Tibial artery (tissue), 4 donors: ENCODE data around the gene CRTC1.

Experiments
- DNase-seq, 2 donors: peaks; one replicate each; pipeline ENCODE4 v3.0.0-alpha.2; 2019
- H3K27ac ChIP-seq, 2 donors: fragments of 200-600 bp; sonication (generic) in 1 of 2; 1 replicate in 1 of 2; 2 replicates in 1 of 2; pipeline ENCODE4 v1.5.1; 2018 to 2019; ENCODE audit warnings: mild to moderate bottlenecking in 1 of 2
- H3K27me3 ChIP-seq, 2 donors: fragments of 200-600 bp; sonication (generic) in 1 of 2; one replicate each; pipeline versions ENCODE4 v1.5.1 to v1.6.0; 2016 to 2019
- H3K36me3 ChIP-seq, 3 donors: fragments of 200-600 bp; sonication (generic) in 2 of 3; one replicate each; pipeline ENCODE4 v1.5.1; 2016 to 2019; ENCODE audit warnings: mild to moderate bottlenecking in 2 of 3
- H3K4me1 ChIP-seq, 4 donors: fragments of 200-600 bp; sonication (generic) in 2 of 4; 1 replicate in 3 of 4; 2 replicates in 1 of 4; pipeline ENCODE4 v1.5.1; 2016 to 2019
- H3K4me3 ChIP-seq, 2 donors: fragments of 200-600 bp; sonication (generic) in 1 of 2; 1 replicate in 1 of 2; 2 replicates in 1 of 2; pipeline ENCODE4 v1.5.1; 2018 to 2019; ENCODE audit warnings: mild to moderate bottlenecking in 2 of 2
- H3K9me3 ChIP-seq, 3 donors: fragments of 200-600 bp; sonication (generic) in 1 of 3; one replicate each; pipeline ENCODE4 v1.5.1; 2016 to 2019
- CTCF ChIP-seq, 2 experiments: fragments of 200-600 bp in 1 of 2; fragments of 450-650 bp in 1 of 2; IDR thresholded peaks; one replicate each; pipeline ENCODE4 v1.5.1; 2017 to 2019; ENCODE audit warnings: antibody characterized with exemption in 2 of 2, mild to moderate bottlenecking in 1 of 2, moderate library complexity in 1 of 2
- intact Hi-C: fragments of 100-400 bp; cut with DNase I; formaldehyde crosslinking; loops from one replicate; pipeline ENCODE4 v1.15.0; 2023; ENCODE audit warnings: low total_unique reads

CRTC1 gene

DNA sequence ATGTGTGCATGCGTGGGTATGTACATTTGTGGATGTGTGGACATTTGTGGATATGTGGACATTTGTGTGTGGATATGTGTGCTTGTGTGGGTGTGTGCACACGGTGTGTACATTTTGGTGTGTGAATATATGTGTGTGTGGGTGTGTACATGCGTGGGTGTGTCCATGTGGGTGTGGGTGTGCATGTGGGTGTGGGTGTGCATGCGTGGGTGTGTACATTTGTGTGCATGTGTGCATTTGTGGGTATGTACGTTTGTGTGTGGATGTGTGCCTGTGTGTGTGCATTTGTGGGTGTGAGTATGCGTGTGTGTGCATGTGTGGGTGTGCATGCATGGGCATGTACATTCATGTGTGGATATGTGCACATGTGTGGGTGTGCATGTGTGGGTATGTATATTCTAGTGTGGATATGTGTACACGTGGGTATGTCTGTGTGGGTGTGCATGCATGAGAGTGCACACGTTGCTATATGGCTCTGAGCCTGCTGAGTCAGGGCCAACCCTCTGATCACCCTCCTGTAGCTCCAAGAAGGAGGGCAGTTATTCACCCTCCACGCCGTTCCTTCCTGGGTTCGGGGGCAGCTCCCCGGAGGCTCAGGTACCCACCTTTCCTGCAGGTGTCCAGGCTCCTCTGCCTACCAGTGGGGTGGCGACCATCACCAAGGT lies 87.3 kb downstream of the CRTC1 start:
- peaks cover 0 to 6% (median 0%) of the 10 kb centered on the region in 4 donors for H3K4me1 ChIP-seq
- H3K27me3 ChIP-seq: no peaks in the 10 kb centered on the region
- H3K4me3 ChIP-seq: no peak overlapping the region
- H3K36me3 ChIP-seq: peaks cover 7 to 44% (median 21%) of the 10 kb centered on the region in 3 donors
- intact Hi-C loops: no loop called here
- H3K27ac ChIP-seq: no peak overlapping the region
- no peaks in the 10 kb centered on the region for H3K9me3 ChIP-seq
- no peak for TF ChIP-seq CTCF (IDR thresholded peaks at IDR 0.05)
- no peak for DNase-seq

DNA sequence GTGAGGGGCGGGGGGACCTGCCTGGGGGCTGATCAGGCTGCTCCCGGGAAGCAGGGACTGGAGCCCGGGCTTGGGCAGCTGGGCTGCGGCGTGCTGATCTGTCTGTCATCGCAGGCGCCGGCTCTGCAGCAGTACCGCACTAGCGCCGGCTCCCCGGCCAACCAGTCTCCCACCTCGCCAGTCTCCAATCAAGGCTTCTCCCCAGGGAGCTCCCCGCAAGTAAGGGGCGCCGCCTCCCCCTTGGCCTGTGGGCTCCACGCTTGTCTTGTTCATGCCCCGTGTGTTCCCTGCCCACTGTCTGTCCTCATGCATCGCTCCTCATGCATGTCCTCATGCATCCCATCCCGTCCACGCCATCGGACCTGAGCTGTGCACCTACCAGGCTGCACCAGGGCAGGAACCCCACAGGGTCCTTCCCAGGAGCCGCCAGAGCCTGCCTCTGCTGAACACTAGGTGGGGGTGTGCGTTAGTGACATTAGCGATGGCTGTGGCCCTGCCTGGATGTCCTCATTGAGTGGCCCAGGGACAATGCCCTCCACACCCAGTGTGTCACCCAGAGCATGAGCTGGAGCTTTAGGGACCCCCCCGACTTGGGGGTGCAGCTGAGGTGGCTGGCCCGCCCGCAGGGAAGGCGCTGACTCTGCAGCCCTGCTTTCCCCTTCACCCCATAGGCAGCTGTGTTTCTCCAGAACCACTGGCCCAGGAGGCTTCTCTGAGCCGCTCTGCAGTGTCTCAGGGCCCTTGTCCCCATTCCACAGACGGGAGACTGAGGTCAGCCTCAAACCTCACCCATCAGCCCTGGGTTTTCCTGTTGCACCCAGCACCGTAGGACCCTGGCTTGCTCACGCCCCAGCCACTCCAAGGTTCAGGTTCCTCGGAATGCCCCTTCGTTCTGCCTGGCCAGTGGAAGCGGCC lies 88.1 kb downstream of the CRTC1 start:
- intact Hi-C loops: no loop called here
- H3K4me3 ChIP-seq: no peak overlapping the region
- DNase-seq: no peak
- H3K4me1 ChIP-seq: peaks cover 0 to 6% (median 0%) of the 10 kb centered on the region in 4 donors
- H3K27me3 ChIP-seq: no peaks in the 10 kb centered on the region
- H3K36me3 ChIP-seq: peaks cover 3 to 46% (median 27%) of the 10 kb centered on the region in 3 donors
- no peaks in the 10 kb centered on the region for H3K9me3 ChIP-seq
- TF ChIP-seq CTCF (IDR thresholded peaks at IDR 0.05): no peak
- no peak overlapping the region for H3K27ac ChIP-seq

- intact Hi-C loops: no loop called here
- DNase-seq: no peak
- H3K4me3 ChIP-seq: no peak overlapping the region
- no peaks in the 10 kb centered on the region for H3K9me3 ChIP-seq
- peaks cover 0 to 8% of the 10 kb centered on the region in 2 donors for H3K27me3 ChIP-seq
- H3K27ac ChIP-seq: no peak overlapping the region
- TF ChIP-seq CTCF (IDR thresholded peaks at IDR 0.05): no peak
- peaks cover 0 to 45% (median 19%) of the 10 kb centered on the region in 3 donors for H3K36me3 ChIP-seq
- peaks cover 0 to 14% (median 4%) of the 10 kb centered on the region in 4 donors for H3K4me1 ChIP-seq
Measured at GRCh38 chr19:18772620-18773587, 89.4 kb downstream of the CRTC1 start.

DNA sequence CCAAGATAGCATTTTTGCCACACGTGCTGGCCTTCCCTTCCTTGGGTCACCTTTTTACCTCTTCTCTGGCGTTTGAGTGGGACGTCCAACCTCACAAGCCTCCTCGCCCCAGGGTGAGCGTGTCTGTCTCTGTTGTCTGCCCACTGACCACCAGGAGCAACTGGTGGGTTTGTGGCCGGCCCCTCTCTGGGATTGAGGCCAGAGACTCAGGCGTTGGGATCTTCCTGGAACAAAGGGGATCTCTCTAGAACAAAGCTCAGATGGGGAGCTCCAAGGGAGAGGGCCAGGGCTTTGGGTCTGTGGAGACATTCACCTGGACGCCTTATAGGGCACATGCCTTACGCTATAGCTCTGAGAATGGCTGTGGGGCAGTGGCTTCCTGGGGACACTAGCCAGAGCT lies 90.2 kb downstream of the CRTC1 start:
- Histone ChIP-seq H3K4me1 (peaks cover 0 to 14% (median 4%) of the 10 kb centered on the region in 4 donors), H3K4me3 (no peak overlapping the region), H3K9me3 (no peaks in the 10 kb centered on the region), H3K27ac (no peak overlapping the region), H3K36me3 (peaks cover 0 to 42% (median 12%) of the 10 kb centered on the region in 3 donors), H3K27me3 (peaks cover 0 to 8% of the 10 kb centered on the region in 2 donors)
- TF ChIP-seq CTCF (IDR thresholded peaks at IDR 0.05): no peak
- intact Hi-C loops: no loop called here
- DNase-seq: no peak

DNA sequence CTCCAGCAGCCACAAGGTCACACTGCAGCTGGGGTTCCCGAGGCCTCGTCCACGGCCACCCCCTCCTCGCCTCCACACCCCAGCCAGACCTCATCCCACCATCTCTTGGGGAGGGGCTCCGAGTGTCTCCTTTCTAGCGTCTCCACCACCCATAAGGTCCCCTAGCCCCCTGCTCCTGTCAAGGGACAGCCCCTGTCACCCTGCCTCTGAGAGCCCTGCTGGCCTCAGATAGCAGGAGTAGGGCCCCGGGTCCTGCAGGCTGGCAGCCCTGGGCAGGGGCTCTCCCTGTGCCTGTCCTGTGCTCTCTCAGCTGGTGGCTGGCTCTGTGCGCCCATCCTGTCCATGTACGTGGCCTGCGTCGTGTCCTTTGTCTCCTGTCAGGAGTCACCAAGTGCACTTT lies 90.6 kb downstream of the CRTC1 start:
- Histone ChIP-seq H3K4me1 (peaks cover 0 to 14% (median 4%) of the 10 kb centered on the region in 4 donors), H3K27ac (no peak overlapping the region), H3K36me3 (peaks cover 0 to 42% (median 9%) of the 10 kb centered on the region in 3 donors), H3K4me3 (no peak overlapping the region), H3K27me3 (peaks cover 0 to 8% of the 10 kb centered on the region in 2 donors), H3K9me3 (no peaks in the 10 kb centered on the region)
- intact Hi-C loops: no loop called here
- no peak for DNase-seq
- TF ChIP-seq CTCF (IDR thresholded peaks at IDR 0.05): no peak
